GM12801 (cell line): Measurements from ENCODE around the gene LRRC4B.

Experiments
- CTCF ChIP-seq: IDR thresholded peaks from one replicate; pipeline ENCODE4 v1.5.1; 2011; ENCODE audit warnings: control low read depth; ENCODE audit not compliant: insufficient read length; ENCODE audit errors: extremely low read depth

Gene LRRC4B

DNA sequence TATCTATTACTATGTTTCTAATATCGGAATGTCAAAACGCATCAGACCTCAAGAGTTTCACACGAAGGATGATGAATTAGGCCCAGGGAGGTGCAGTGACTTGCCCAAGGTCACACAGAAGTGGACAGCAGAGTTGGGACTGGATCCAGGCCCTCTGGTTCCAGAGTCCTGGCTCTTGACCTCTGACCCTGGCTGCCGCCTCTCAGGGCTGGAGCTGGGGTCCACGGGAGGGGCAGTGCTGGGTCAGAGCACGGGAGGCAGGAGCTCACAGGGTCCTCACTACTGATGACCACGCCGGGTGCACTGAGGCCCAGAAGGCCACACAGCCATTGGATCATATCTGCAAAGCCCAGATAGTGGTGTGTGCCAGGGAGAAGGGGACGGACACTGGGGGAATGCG lies 45.4 kb downstream of the LRRC4B start:
- TF ChIP-seq CTCF = no peak

DNA sequence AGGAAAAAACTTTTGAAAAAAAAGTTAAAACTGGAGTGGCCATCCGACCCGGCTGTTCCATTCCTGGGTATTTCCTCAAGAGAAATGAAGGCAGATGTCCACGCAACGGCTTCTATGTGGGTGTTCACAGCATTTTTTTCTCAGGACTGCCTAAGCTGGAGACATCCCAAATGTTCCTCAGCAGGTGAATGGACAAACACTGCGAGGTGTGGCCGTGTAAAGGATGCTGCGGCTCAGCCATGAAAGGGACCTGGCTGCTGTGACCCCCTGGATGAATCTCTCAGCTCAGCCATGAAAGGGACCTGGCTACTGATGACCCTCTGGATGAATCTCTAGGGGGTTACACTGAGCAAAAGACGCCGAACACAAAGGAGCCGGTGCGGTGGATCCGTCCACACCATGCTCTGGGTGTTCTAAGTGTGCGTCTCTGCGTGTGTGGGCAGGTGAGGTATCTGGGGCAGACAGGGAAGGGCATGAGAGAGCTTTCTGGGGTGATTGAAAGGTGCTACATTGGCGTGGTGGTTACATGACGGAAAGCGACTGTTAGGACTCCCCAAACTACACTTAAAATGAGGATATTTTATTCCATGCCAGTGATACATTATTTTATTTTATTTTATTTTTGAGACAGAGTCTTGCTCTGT lies 47.3 kb downstream of the LRRC4B start:
- TF ChIP-seq CTCF = no peak

- TF ChIP-seq CTCF = no peak
Measured at GRCh38 chr19:50519006-50519575, 49.1 kb downstream of the LRRC4B start.

DNA sequence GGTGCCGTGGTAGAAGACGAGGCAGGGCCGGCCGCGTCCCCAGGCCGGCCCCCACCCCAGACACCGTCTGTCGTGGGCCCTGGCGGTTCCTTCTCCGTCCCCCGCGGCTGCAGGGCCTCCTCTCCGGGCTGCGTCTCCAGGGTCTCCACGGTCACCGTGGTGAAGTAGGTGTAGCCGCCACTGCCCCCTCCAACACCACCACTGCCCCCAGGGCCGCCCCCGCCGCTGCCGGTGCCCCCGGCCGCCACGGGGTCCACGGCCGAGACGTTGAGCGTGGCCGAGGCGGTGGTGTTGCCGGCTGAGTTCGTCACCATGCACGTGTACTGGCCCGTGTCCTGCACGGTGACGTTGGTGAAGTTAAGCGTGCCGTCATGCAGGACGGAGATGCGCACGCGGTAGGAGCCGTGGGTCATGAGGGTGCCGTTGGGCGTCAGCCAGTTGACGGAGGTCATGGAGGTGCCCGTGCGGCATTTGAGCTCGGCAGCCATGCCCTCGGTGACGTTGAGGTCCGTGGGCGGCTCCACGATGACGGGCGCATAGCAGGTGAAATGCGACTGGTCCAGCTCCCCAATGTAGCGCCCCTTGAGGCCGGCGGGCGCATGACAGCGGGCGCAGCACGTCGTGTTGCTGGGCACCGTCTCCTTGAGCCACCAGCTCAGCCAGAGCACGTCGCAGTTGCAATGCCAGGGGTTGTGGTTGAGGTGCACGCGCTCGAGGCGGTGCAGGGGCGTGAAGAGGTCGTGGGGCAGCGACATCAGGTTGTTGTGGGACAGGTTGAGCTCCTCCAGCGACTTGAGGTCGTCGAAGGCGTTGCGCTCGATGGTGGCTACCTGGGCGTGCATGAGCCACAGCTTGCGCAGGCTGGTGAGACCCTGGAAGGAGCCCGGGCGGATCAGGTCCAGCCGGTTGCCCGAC lies 49.9 kb downstream of the LRRC4B start:
- no peak for TF ChIP-seq CTCF

- TF ChIP-seq CTCF = no peak
Measured at GRCh38 chr19:50517704-50518075, 50.5 kb downstream of the LRRC4B start.

GRCh38 chr19:50516964-50517703 lies 51.1 kb downstream of the LRRC4B start:
- no peak for TF ChIP-seq CTCF

DNA sequence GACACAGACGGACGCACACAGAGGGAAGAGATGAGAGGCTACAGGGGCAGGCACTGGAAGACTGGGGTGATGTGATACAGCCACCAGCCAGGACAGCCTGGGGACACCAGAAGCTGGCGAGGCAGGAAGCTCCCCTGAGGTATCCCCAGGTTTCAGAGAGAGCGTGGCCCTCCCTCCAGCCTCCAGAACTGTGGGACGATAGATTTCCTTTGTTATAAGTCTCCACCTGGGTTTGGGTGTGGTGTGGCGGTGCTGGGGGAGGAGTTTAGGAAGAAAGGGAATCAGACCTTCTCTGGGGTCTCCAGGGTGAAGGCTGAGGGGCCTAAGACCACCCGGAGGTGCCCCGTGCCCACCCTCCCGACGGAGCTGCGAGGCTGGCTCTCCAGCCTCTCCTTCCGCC lies 51.8 kb downstream of the LRRC4B start:
- TF ChIP-seq CTCF = no peak
